Uterus (tissue), 2 donors: ENCODE results near the gene SLC39A1.

Experiments used
- CTCF ChIP-seq, 4 experiments: fragments of 200-600 bp in 2 of 4; fragments of 450-650 bp in 2 of 4; sonication (generic) in 2 of 4; IDR thresholded peaks; one replicate each; pipeline ENCODE4 v1.5.1; 2016 to 2019; ENCODE audit warnings: antibody characterized with exemption in 4 of 4, mild to moderate bottlenecking in 2 of 4, moderate library complexity in 1 of 4
- POLR2A ChIP-seq, 2 donors: fragments of 450-650 bp; IDR thresholded peaks; one replicate each; pipeline ENCODE4 v1.6.1; 2016; ENCODE audit warnings: antibody characterized with exemption in 2 of 2, mild to moderate bottlenecking in 1 of 2, moderate library complexity in 1 of 2

GRCh38 chr1:153987621-153988020 is 24.3 kb upstream of the SLC39A1 start:
- no peak for TF ChIP-seq CTCF (IDR thresholded peaks at IDR 0.05)
- TF ChIP-seq POLR2A (IDR thresholded peaks at IDR 0.05): no peak
